ENCODE results near the gene S100A3.
"Not testable (repeated sequence)": the region's sequence is repeated elsewhere in the genome, so short reads cannot be mapped to it uniquely, and the experiment has no call there.

DNA sequence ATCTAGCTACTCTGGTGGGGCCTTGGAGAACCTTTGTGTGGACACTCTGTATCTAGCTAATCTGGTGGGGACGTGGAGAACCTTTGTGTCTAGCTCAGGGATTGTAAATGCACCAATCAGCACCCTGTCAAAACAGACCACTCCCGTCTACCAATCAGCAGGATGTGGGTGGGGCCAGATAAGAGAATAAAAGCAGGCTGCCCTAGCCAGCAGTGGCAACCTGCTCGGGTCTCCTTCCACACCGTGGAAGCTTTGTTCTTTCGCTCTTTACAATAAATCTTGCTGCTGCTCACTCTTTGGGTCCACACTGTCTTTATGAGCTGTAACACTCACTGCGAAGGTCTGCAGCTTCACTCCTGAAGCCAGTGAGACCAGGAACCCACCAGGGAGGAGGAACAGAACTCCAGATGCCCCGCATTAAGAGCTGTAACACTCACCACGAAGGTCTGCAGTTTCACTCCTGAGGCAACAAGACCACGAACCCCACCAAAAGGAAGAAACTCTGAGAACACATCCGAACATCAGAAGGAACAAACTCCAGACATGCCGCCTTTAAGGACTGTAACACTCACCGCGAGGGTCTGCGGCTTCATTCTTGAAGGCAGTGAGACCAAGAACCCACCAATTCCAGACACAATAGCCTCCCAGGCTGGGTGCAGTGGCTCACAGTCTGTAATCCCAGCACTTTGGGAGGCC, 26.6 kb downstream of the S100A3 start:
- TF ChIP-seq, protein P1, sequence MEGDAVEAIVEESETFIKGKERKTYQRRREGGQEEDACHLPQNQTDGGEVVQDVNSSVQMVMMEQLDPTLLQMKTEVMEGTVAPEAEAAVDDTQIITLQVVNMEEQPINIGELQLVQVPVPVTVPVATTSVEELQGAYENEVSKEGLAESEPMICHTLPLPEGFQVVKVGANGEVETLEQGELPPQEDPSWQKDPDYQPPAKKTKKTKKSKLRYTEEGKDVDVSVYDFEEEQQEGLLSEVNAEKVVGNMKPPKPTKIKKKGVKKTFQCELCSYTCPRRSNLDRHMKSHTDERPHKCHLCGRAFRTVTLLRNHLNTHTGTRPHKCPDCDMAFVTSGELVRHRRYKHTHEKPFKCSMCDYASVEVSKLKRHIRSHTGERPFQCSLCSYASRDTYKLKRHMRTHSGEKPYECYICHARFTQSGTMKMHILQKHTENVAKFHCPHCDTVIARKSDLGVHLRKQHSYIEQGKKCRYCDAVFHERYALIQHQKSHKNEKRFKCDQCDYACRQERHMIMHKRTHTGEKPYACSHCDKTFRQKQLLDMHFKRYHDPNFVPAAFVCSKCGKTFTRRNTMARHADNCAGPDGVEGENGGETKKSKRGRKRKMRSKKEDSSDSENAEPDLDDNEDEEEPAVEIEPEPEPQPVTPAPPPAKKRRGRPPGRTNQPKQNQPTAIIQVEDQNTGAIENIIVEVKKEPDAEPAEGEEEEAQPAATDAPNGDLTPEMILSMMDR (IDR thresholded peaks at IDR 0.05): not testable (repeated sequence)
- TF ChIP-seq POLR2A (IDR thresholded peaks at IDR 0.05): not testable (repeated sequence)

Measured in right lobe of liver (tissue), 4 donors.